GM19043 (cell line): Measurements from ENCODE around the gene NOXA1.

Experiments used
- ATAC-seq: cut with Tn5 transposase; IDR thresholded peaks from one replicate; pipeline ENCODE4 v1.9.1; 2021; ENCODE audit warnings: low read depth; ENCODE audit not compliant: unreplicated experiment

Gene NOXA1

DNA sequence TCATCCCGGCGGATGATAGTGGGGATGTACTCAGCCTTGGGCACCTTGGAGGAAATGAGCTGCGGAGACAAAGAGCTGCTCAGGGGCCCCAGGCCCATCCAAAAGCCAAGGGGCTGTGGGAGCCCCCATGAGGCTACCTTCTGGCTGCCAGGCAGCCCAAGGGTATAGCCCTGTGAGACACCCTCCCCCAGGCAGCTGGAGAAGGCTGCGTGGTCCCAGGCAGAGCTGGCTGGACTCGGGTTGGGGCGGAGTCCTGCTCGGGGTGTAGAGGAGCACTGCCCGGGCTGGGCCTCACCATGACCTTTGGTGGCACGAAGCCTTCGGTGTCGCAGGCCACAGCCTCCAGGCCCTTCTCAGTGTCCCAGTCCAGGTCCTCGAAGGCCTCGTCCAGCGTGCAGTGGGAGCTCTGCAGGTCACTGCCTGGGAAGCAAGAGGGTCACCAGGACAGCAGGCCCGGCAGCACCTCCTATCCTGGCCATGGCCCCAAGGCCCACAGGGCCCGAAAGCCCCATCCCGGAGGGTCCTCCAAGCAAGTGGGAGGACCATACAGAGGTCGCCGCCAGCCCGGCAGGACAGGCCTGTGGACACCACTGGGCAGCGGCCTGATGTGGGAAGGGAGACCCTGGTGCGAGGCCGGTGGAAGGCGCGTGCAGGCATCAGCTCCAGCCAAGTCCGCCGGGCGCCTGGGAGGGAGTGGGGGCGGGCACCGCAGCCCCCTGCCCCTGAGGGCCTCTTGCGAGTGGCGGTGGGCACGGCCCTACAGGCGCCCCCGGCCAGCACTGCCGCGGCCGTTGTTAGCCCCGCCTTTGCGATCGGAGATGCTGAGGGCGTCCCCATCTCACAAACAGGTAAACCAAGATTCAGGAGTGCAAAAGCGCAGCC is 29.8 kb downstream of the NOXA1 start:
- no peak for ATAC-seq

DNA sequence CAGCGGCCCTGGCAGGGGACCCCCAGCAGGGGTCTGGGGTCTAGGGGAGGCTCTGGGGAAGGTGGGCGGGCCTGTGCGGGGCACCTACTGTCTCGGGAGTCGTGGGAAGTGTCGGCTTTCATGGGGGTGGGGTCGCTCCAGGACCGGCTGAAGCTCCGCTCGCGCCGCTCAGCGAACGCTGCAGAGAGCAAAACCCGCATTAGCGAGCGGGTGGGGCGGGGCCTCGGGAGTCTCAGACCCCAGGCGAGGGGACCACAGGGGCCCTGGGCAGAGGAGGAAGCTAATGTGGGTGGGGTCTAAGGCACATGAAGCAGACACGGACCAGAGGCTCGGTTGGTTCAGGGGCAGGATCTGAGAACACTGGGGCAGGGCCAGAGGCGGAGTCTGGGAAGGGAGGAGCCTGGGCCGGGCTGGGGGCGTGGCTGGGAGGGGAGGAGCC is 30.5 kb downstream of the NOXA1 start:
- no peak for ATAC-seq

DNA sequence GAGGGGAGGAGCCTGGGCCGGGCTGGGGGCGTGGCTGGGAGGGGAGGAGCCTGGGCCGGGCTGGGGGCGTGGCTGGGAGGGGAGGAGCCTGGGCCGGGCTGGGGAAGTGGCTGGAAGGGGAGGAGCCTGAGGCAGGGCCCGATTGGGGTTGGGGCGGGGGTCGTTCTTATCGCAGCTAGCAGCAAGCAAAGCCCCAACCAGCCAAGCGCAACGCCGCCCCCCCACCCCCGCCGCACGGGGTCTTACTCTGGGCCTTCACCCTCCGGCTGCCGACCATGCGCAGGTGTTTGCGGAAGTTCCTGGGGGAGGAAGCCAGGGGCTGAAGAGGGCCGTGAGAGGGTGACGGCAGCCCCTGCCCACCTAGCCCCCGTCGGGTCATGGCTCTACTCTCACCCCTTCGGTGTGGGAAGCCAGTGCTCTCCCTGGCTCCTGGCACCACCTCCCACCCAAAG is 31.0 kb downstream of the NOXA1 start:
- ATAC-seq, result no peak

DNA sequence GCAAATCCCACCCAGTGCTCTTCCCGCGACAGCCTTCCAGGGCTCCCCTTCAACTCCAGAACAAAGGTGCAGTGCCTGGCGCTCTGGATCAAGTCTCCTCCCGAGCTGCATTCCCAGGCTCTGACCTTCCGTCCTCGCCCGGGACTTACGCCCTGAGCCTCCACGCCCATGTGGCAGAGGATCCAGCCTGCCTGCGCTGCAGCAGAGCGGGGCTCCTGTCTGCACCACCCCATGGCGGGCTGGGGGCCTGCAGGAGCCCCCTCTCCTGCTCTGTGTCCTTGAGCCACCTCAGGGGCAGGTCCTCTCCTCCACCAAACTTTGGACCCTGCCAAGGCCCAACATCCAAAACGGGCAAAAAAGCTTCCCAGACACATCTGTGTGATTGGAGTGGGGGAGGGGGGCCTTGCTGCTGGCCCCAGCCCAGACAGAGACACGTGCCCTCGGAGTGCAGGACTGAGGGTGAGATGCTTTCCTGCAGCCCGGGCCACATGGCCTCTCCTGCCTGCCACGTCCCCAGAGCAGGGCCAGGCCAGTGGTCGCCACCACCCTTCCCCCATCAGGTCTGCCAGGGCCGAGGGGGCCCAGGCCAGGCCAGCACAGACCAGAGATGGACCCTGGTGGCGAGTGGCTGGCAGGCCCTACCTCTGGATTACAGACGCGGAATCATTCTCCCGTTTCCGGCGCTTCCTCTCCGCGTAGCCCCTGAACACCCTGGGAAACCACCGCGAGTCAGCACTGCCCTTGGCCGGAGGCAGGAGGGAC is 31.6 kb downstream of the NOXA1 start:
- no peak for ATAC-seq

DNA sequence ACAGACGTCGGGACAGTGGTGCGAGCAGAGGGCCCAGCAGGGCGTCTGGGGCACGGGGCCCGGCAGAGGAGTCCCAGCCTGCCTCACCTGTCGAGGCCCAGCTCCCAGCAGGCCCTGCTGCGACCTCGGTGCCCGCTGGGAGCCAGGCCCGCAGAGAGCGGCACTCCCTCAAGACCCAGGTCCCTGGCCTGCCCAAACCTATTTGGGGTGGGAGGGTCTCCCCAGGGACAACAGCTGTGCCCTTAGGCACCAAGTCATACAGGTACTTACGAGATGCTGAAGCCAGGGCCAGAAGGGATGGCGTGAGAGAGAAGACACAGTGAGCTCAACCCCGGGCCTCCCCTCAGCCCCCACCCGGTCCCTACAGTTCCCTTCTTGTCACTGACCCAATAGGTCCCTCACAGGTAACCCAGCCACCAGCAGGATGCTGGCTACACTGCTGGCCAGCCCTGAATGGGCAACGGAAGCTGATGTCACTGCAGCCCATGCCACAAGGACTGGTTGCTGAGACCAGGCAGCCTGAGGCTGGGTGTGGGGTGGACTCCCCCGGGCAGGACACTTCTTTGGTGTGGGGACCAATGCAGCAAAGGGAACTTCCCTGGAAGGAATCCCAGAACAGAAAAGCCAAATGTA is 32.3 kb downstream of the NOXA1 start:
- ATAC-seq, result no peak

DNA sequence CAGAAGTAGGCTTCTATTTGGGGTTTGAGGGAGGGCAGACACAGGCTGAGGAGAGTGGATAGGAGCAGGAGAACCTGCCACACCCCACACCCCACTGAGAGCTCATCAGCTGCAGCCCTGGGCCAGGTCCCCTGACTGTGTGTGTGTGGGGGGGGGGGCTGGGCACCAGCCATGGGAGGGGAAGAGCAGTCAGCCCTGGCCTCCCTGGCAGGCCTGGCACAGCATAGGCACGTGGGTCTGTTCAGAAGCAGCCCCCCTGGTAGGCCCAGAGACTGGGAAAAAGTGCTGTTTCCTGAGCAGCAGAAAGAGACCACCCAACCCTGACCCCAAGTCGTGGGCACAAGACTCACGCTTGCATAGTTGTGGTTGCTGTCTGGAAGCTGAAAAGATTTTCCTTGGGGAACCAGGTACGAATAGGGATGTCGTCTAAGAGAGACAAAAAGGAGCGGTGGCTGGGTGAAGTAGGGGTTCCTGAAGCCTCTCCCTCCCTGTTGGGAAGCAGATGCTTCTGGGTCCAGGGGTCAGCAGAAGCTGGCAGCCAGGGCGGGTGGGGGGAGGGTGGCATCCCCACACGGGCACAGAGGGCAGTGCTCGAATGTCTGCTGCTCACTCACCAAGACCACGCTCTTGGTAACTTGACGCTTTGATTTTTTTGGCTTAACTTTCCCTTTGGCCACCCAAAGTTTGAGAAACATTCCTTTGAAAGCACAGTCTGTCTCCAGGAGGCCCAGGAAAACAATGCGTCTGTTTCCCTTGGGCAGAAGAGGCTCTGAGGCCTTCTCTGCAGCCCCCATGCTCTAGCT is 33.1 kb downstream of the NOXA1 start:
- no peak for ATAC-seq

DNA sequence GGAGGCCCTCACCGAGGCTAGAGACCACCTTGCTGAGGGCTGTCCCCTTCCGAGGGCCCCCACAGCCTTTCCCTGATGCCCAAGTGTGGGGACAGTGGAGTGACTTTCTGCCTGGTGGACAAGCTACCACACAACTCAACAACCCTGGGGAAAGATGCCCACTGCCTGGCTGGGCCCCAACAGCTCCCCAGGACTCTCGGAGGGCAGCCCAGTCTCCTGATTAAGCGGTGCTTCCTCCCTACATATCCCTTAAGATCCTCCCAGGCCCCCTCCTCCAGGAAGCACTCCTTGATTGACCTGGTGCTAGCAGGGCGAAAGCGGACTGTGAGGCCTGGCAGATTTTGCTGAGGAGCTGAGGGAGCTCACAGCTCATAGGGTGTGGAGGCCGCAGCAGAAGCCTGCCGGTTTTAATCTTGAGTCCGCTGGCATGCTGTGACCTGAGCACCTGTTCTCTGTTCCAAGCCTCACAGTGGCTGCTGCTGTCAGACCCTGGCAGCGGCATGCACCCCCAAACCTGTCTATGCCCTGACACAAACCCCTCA is 33.7 kb downstream of the NOXA1 start:
- no peak for ATAC-seq

DNA sequence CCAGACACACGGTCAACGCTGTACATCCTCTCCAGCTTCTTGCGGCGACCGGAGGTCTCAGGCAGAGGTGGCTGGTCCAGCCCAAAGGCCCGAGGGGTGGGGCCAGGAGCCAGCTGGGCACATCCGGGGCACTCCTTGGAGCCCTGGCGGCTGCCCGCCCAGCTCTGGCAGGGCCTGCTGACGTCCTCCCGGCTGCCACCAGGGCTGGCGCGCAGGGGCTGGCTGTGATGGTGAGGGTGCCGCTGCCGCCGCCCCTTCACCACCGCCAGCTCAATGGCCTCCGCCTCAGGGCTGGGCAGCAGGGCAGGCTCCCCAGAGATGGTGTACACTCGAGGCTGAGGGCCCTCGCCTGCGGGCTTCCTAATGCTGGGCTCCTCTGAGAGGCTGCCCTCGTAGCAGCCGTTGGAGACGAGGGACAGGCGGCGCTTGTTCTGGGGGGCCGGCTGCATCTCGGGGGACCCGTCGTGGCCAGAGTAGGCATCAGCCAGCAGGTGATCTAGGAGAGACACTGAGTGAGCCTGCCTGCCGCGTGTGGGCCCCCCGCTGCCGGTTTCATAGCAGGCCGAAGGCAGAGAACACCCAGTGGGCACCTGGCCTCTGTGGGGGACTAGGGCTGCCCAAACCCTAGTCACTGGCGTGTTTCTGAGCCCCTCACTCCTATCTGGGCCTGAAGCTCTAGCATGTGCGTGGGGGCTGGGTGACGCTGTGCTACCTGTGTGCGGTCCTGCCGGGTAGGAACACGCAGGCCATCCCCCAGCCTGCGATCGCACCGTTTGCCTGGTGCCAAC is 34.4 kb downstream of the NOXA1 start:
- no peak for ATAC-seq

DNA sequence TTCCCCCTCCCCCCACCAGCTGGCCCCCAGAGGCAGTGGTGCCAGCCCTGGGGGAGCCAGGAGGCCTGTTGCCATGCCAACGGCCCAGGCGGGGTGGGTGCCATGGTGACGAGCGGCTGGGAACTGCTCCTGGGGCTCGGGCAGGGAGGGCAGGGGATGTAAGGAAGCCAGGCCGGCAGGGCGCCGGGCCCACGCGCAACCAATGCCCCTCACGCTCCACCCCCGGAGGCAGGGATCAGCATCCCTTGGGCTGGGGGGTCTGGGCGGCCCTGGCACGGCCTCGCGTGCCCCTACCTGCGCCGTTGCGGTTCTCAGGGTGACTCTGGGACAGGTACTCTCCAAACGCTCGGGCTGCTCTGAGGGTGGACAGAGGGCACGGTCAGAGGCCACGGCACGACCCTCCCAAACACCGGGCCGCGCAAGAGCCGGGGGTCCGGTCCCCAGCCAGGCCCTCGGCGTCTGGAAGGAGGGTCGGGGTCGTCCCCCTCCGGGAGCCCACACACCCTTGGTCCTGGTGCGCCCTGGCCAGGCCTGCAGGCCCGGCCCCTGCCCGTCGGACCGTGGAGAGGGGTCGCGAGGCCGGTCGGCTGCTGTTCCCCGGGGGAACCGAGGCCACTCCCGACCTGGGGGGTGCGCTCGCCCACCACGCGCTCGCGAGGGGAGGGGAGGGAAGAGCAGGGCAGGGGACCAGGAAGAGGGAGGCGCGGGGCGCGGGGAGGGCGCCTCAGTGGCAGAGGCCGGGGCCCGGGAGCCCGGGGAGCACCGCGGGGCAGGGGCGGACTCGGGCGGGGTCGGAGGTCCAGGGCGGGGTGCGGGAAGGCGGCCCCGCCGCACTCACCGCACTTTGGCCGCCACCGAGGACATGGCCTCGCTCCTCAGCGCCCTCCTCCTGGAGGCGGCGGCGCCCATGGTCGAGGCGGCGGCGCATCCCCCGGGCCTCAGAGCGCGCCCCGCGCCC is 35.3 kb downstream of the NOXA1 start:
- ATAC-seq, result peak; percentile 12

DNA sequence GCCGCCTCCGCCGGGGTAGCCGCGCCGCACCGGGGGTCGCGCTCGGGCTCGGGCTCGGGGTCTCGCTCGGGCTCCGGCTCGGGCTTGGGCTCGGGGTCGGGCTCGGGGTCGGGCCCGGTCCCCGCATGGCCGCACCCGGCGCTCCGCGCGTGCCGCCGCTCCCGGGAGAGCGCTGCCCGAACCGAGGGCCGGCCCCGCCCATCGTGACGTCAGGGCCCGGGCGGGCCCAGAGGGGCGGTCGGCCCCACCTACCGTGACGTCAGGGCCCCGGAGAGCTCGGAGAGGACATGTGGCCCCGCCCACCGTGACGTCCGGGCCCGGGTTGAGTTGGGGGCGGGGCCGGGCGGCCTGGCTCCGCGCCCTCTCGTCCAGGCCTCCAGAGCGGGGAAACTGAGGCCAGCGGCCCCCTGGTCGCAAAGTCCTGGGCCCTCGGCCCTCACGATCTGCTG is 36.0 kb downstream of the NOXA1 start, which contains the start of gene NSMF:
TSS of gene NSMF (minus strand) at position 183 of the 449 bp plus-strand sequence. CDS start 232 bp downstream, outside the sequence.
- ATAC-seq, result peak; percentile 57

DNA sequence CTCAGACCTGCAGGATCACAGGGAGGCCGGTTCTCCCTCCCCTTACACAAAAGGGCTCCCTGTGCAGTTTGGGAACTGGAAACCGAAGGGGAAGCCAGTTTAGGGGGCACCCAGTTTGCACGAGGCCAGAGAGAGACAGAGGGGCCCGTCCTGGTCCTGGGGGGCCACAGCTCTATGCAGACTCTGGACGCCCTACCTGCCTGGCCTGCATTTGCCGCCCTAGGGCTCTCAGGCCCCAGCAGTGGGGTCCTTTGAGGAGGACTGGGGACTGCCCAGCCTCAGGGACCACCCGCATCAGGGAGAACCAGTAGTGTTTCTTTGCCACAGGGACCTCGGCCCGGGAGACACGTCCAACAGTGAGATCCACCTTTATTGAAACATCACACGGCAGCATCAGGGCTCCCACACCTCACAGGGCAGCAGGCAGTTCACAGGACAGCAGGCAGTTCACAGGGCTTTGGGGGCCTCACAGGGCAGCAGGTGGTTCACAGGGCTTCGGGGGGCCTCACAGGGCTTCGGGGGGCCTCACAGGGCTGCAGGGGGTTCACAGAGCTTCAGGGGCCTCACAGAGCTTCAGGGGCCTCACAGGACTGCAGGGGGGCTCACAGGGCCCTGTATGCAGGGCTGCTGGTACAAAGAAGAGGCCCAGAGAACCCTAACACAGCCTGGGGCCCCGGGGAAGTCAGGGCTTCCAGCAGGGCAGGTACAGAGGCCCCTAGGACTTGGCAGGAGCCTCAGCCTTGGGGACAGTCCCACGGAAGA is 36.6 kb downstream of the NOXA1 start:
- no peak for ATAC-seq

DNA sequence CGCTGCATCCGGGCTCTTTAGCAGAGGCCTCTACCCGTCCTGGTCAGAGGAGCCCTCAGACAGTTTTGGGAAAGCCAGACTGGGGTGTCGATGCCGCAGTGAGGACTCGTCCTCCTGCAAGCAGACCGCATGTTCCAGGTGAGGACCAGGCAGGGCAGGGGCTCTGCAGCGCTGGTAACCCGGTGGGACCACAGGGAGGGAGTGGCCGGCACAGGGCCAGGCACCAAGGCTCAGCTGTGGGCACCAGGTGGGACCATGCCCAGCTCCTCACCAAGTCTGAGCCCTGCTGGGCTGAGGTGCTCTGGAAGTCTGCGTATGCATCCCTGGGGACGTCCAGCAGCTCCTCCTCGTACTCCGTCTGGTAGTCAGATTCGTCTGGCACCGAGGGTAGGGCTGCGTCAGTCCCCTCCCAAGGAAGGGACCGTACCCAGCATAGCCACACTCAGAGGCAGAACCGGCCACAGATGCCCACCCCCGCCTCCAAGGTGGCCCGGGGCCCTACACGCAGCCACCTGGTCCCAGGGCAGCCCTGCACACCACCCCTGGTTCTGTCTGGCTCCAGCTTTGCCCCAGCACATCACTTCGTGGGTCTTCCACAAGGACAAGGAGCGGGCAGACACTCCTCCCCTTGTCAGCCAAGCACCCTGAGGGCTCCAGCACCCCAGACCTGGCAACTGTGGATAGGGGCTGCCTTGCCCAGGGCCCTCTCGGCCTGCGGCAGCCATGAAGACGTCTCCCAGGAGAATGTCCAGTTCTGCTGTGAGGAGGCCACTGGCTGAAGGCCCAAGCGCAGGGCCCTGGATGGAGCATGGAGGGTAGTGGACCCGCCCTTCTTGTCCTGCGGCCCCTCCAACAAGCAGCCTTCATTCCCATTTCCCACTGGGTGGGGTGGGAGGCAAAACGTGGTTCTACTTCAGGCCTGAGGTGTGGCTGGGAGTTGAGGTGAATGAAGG is 37.4 kb downstream of the NOXA1 start:
- ATAC-seq, result no peak

DNA sequence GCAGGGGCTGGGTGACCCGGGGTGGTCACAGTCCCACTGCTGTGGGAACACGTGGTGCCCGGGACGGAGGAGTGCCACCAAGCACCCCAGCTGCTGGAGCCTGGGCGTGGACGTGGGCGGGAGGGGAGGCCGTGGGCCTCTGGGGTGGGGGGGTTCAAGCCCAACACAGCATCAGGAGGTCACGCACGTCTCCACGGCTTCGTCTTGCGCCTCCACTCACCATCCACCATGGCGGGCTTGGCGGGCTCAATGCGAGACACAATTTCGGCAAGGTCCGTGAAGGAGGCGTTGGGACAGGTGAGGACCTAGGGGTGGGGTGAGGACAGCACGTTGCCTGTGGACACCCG is 38.1 kb downstream of the NOXA1 start:
- no peak for ATAC-seq

DNA sequence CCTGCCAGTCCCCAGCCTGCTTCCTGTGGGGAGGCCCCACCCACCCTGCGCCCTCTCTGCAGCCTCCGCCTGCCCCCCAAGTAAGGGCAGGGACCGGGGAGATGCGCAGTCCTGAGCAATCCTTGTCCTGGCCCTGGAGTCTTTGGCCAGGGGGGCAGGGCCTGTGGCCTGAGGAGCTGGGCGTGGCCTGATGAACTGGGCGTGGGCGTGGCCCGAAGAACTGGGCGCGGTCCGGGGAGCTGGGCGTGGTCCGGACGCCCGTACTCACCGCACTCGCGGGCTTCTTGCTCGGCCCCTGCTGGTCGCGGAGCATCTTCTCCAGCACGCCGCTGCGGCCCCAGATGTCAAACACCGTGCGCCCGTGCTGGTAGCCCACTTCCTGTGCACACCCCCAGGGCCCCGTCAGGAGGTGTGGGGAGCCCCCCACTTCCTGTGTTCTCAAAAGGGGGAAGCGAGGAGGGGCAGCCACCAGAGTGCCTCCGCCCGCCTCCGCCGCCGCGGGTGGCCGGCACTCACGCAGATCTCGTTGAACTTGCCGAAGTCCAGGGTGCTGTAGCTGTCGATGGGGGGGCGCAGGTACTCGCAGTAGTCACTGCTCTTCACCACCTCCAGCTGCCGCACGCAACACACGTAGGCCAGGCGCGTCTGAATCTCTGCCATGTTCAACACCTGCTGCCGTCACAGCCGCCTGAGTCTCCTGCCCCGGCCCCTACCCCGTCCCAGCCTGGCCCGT is 38.6 kb downstream of the NOXA1 start:
- peak; percentile 68 for ATAC-seq

DNA sequence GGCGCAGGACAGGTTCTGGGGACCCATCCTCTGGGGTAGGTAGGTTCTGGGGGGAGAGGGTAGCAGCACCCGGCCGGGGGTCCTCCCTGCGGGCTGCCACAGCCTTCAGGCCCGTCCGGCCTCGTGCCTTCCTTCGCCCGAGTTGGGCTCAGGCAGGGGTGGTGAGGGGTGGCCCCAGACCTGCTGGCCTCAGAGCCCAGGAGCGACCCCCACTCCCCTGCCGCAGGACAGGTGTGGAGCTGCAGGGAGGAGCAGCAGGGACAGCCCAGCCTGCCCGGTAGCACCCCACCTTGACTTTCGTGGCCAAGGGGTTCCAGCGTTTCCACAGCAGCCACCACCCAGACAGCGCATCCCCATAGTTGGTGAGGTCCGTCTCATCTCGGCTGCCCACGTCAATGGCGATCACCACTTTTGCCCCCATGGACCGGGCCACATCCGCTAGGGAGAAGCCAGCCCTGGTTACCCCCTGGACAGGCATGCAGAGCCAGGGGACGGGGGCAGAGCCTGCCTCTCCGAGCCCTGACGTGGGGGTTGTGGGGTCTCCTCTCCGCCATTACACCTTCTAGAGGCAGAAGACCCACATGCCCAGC is 39.3 kb downstream of the NOXA1 start:
- no peak for ATAC-seq
